IPS-15b (cell line): ENCODE data around the gene STON1.

Experiments
- H3K27me3 ChIP-seq: one replicate; pipeline ENCODE4 v1.6.1; 2013; ENCODE audit warnings: low read length; ENCODE audit not compliant: control insufficient read depth, insufficient read depth
- H3K36me3 ChIP-seq: one replicate; pipeline ENCODE4 v1.6.1; 2013; ENCODE audit warnings: low read length; ENCODE audit not compliant: control insufficient read depth, insufficient read depth
- H3K4me1 ChIP-seq: one replicate; pipeline ENCODE4 v1.6.1; 2013; ENCODE audit warnings: mild to moderate bottlenecking, low read length; ENCODE audit not compliant: control insufficient read depth, insufficient read depth
- H3K4me3 ChIP-seq: one replicate; pipeline ENCODE4 v1.5.1; 2013; ENCODE audit warnings: low read depth, low read length
- H3K9ac ChIP-seq: one replicate; pipeline ENCODE4 v1.6.1; 2013; ENCODE audit warnings: low read depth, mild to moderate bottlenecking, low read length
- H3K9me3 ChIP-seq: one replicate; pipeline ENCODE4 v1.6.1; 2013; ENCODE audit warnings: mild to moderate bottlenecking, low read length; ENCODE audit not compliant: control insufficient read depth, insufficient read depth

The STON1 gene, protein sequence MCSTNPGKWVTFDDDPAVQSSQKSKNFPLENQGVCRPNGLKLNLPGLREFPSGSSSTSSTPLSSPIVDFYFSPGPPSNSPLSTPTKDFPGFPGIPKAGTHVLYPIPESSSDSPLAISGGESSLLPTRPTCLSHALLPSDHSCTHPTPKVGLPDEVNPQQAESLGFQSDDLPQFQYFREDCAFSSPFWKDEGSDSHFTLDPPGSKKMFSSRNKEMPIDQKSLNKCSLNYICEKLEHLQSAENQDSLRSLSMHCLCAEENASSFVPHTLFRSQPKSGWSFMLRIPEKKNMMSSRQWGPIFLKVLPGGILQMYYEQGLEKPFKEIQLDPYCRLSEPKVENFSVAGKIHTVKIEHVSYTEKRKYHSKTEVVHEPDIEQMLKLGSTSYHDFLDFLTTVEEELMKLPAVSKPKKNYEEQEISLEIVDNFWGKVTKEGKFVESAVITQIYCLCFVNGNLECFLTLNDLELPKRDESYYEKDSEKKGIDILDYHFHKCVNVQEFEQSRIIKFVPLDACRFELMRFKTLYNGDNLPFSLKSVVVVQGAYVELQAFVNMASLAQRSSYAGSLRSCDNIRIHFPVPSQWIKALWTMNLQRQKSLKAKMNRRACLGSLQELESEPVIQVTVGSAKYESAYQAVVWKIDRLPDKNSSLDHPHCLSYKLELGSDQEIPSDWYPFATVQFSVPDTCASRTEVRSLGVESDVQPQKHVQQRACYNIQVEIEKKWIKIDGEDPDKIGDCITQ

DNA sequence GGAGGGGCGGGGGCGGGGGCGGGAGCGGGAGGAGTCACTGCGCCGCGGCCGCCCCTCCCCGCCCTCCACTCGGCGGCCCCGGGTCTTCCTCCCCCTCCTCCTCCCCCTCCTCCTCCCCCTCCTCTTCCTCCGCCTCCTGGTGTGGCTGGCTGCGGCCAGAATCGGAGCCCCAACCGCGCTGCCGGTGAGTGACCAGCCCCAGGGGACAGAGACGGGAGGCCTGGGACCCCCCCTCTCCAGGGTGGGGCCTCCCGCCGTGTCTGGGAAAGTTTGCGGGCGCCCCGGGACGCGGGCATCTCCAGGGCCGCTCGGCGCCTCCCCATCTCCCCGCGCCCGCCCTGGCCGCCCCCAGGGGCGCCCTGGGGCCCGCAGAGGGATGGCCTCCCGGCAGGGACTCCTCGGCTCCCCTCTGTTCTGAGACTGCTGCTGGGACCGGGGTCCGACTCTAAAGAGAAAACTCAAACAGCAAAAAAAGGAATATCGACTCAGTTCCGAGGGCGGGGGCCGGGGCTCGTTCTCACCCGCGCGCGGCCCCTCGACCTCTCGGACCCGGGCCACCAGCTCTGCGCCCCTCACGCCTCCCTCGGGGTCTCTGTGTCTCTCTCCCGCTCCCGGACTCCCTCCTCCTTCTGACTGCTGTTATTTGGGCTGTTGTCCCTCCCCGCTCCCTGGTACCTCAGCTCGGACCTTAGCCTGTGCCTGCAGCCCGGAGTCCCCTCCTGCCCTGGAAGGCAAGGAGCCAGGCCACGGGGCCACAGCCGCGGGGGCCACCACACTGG lies at the start of gene STON1:
Gene STON1, plus strand, starts transcription at position 122 of the 779 bp plus-strand sequence. CDS start 50,480 bp downstream, outside the sequence.
- Histone ChIP-seq H3K9ac (peak within 1 kb of the TSS; percentile 70), H3K4me1 (peaks cover 19% of the 10 kb centered on the region), H3K27me3 (peaks cover 12% of the 10 kb centered on the region), H3K4me3 (peak within 1 kb of the TSS; percentile 88), H3K9me3 (no peaks in the 10 kb centered on the region), H3K36me3 (no peaks in the 10 kb centered on the region)

DNA sequence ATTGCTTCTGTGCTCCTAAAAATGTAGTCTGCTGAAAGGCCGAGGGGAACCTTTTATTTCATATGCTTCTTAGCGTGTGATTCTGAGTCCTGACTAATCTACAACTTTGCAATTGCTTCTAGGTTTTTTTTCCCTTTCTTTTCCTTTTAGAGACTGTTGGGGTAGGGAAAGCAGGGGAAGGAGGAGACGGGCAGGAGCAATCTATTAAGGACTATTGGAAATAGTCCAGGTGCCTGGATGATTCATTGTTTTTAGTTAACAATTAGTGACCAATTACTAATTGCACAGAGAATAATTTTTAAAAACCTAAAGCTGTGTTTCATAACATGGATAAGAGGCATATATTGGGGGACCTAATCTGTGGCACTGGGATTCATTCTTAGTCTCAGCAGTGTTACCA lies 49.4 kb upstream of the STON1 start:
- Histone ChIP-seq H3K9ac (no peak overlapping the region), H3K9me3 (no peaks in the 10 kb centered on the region), H3K27me3 (no peaks in the 10 kb centered on the region), H3K4me3 (no peak overlapping the region), H3K36me3 (peaks cover 8% of the 10 kb centered on the region), H3K4me1 (no peaks in the 10 kb centered on the region)

DNA sequence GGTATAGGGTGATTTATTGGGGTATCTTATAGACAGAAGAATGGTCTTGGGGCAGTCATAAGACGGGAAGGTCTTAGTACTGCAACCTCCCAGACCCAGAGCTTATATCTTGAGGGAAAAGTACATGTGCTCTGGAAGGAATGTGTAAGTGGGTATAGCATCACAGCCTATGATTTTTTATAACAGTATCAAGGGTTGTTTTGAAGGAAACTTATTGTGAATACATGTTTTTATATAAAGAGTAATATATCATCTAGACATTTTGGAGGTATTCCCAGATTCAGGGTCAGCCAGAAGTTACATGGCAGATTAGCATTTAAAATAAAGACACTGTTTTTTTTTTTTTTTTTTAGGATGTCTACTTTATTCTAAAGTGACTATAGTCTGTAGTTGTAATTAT lies 47.6 kb upstream of the STON1 start:
- no peak overlapping the region for H3K9ac ChIP-seq
- no peaks in the 10 kb centered on the region for H3K9me3 ChIP-seq
- no peaks in the 10 kb centered on the region for H3K4me1 ChIP-seq
- H3K27me3 ChIP-seq = no peaks in the 10 kb centered on the region
- H3K4me3 ChIP-seq = no peak overlapping the region
- peaks cover 8% of the 10 kb centered on the region for H3K36me3 ChIP-seq

DNA sequence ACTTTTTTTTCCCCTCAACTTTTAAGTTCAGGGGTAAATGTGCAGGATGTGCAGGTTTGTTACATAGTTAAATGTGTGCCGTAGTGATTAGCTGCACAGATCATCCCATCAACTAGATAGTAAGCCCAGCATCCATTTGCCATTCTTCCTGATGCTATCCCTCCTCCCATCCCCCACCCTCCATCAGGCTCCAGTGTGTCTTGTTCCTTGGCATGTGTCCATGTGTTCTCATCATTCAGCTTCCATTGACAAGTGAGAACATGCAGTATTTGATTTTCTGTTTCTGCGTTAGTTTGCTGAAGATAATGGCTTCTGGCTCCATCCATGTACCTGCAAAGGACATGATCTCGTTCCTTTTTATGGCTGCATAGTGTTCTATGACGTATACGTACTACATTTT lies 47.2 kb upstream of the STON1 start:
- Histone ChIP-seq H3K4me3 (no peak overlapping the region), H3K27me3 (no peaks in the 10 kb centered on the region), H3K9ac (no peak overlapping the region), H3K9me3 (no peaks in the 10 kb centered on the region), H3K4me1 (no peaks in the 10 kb centered on the region), H3K36me3 (peaks cover 8% of the 10 kb centered on the region)

DNA sequence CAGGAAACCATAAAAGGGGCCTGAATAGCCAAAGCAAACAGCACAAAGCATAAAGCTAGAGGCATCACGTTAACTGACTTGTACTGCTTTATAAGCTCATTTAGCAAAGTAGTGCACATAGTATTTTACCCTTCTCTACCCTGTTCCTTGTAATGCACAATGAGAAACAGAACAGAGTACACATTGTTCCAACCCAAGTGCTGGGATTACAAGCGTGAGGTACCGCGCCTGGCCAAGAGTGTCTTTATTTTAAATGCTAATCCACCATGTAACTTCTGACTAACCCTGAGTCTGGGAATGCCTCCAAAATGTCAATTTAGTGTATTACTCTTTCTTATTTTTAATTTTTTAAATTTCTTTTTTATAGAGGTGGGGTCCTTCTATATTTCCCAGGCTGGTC lies 46.4 kb upstream of the STON1 start:
- H3K9me3 ChIP-seq = no peaks in the 10 kb centered on the region
- H3K4me3 ChIP-seq = no peak overlapping the region
- H3K36me3 ChIP-seq = peaks cover 8% of the 10 kb centered on the region
- H3K27me3 ChIP-seq = no peaks in the 10 kb centered on the region
- H3K9ac ChIP-seq = no peak overlapping the region
- no peaks in the 10 kb centered on the region for H3K4me1 ChIP-seq

DNA sequence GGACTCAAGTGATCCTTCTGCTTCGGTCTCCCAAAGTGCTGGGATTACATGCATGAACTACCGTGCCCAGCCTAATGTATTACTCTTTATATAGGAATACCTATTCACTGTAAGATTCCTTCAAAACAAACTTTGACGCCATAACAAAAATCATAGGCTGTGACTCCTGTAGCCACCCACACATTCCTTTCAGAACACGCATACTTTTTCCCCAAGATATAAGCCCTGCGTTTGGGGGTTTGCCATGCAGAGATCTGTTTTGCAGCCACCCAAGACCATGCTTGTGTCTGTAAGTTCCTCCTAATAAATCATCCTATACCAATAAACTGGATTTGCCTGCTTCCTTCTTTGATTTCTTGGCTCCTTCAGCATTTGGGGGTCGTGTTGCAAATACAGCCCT lies 46.0 kb upstream of the STON1 start:
- H3K4me3 ChIP-seq = no peak overlapping the region
- no peak overlapping the region for H3K9ac ChIP-seq
- H3K4me1 ChIP-seq = no peaks in the 10 kb centered on the region
- H3K9me3 ChIP-seq = no peaks in the 10 kb centered on the region
- H3K27me3 ChIP-seq = no peaks in the 10 kb centered on the region
- H3K36me3 ChIP-seq = peaks cover 8% of the 10 kb centered on the region

DNA sequence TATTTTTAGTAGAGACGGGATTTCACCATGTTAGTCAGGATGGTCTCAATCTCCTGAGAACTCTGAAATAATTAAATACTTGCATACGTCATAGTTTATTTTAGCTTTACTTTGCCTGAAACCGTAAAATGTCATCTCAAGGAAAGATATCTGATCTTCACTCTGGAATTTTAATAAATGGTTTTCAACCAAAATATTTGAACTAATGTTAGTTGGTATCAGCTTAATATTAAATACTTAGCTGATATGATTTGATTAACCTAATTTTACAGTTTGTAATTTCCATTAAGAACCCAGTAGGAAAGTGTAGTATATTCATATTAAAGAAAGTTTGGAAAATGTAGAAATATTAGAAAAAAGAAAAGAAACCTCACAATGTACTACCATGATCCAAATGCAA lies 41.4 kb upstream of the STON1 start:
- no peaks in the 10 kb centered on the region for H3K4me1 ChIP-seq
- H3K4me3 ChIP-seq = no peak overlapping the region
- no peaks in the 10 kb centered on the region for H3K9me3 ChIP-seq
- H3K9ac ChIP-seq = no peak overlapping the region
- no peaks in the 10 kb centered on the region for H3K27me3 ChIP-seq
- no peaks in the 10 kb centered on the region for H3K36me3 ChIP-seq

DNA sequence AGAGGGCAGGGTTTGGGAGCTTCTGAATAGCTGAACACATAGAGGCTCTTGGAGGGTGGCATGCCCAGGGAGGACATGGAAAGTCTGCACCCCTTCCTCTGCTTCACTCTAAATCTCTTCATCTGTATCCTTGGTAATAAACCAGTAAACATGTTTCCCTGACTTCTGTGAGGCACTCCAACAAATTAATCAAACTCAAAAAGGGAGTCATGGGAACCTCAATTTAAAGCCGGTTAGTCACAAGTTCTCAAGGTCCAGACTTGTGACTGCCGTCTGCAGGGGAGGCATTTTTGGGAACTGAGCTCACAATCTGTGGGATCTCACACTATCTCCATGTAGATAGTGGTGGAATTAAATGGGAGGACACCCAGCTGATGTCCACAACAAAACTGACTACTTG lies 33.1 kb upstream of the STON1 start:
- Histone ChIP-seq H3K27me3 (no peaks in the 10 kb centered on the region), H3K4me1 (peaks cover under 1% of the 10 kb centered on the region), H3K36me3 (no peaks in the 10 kb centered on the region), H3K9ac (no peak overlapping the region), H3K4me3 (no peak overlapping the region), H3K9me3 (no peaks in the 10 kb centered on the region)

DNA sequence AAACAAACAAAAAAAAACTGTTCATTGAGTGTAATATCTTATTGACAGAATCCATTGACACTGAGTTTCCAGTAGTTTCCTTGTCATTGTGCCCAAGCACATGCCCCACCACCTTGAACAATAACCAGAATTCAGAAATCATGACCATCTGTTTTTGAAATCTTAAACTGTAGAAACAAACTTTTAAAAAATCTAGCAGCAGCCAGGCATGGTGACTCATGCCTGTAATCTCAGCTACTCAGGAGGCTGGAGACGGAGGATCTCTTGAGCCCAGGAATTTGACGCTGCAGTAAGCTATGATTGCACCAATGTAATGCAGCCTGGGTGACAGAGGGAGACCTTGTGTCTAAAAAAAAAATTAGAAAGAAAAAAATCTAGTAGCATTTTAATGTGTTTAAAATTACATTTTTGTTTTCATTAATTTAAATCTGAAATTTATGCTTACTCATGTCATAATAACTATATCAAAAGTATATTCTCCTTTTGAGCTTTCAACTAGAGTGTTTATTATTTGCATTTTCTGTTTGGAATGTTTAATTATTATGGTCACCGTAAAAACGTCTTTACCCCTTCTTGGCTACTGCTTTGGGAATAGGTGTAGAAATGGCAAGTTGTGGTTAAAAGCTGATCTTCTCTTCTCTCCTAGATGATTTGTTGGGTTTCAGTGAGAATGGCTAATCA lies 25.2 kb upstream of the STON1 start:
- no peaks in the 10 kb centered on the region for H3K9me3 ChIP-seq
- peaks cover 13% of the 10 kb centered on the region for H3K4me1 ChIP-seq
- H3K27me3 ChIP-seq = no peaks in the 10 kb centered on the region
- H3K36me3 ChIP-seq = no peaks in the 10 kb centered on the region
- H3K9ac ChIP-seq = no peak overlapping the region
- no peak overlapping the region for H3K4me3 ChIP-seq

DNA sequence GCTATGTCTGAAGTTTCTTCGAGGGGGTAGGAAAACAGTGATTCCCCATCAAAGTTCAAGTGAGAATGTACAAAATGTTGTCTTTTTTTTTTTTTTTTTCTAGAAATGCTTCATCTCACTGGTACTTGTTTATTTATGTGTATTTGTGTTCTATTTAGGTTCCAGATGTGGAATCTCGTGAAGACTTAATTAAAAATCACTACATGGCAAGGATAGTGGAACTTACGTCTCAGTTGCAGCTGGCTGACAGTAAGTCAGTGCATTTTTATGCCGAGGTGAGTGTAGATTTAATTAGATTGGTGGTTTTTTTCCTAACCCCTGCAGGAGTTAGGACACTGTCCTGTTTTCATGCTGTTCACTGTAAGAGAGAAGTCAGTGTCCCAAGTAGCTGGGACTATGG lies 22.8 kb upstream of the STON1 start:
- Histone ChIP-seq H3K4me3 (no peak overlapping the region), H3K36me3 (no peaks in the 10 kb centered on the region), H3K4me1 (peaks cover 14% of the 10 kb centered on the region), H3K27me3 (no peaks in the 10 kb centered on the region), H3K9ac (no peak overlapping the region), H3K9me3 (no peaks in the 10 kb centered on the region)

DNA sequence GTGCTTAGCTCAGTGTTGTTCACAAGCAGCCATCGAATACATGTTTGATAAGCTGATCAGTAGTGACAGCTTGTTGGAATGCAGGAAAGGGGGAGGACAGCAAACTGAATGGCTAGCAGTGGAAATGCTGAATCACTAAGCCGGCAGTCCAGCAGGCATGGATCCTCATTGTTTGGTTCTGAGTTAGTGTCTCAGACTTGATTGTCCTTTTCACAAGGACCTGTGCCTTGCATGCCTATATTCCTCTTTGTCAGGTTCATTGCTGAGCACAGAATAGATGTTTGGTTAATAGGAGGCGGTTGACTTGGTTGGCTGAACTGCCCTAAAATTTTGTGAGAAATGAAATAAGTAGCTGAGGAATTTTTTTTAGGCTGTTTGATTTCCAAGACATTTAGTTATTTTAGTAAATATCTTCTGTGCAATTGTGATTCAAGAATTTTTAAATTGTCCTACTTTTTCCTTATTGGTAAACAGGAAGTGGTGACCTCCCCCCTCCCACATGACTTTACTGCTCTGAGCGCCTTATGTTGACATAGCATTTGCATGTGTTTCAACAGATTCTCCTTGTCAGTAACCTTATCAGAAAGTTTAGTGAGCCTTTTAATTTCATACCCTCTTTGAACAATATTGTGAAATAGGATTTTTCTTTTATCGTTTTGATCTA lies 21.4 kb upstream of the STON1 start:
- no peaks in the 10 kb centered on the region for H3K36me3 ChIP-seq
- no peak overlapping the region for H3K9ac ChIP-seq
- no peaks in the 10 kb centered on the region for H3K9me3 ChIP-seq
- H3K4me1 ChIP-seq = peaks cover 14% of the 10 kb centered on the region
- H3K4me3 ChIP-seq = peak overlapping the region; percentile 23
- H3K27me3 ChIP-seq = no peaks in the 10 kb centered on the region
